Ureter (tissue), 1 donor: ENCODE results near the gene NBPF15. TPM values are rescaled to one million over a fixed set of nuclear protein-coding genes. Genes with fewer than 3 reads are reported as not detected.
"Not testable (repeated sequence)": the region's sequence is repeated elsewhere in the genome, so short reads cannot be mapped to it uniquely, and the experiment has no call there.

Experiments used
- DNase-seq: peaks from one replicate; pipeline ENCODE4 v3.0.0-alpha.2; 2020; ENCODE audit warnings: low spot score
- total RNA-seq: library from RNA; stranded (reverse); gene quantifications from one replicate; pipeline ENCODE4 v1.2.4, GENCODE V29; 2023
- donor health status: DM: yes; HTN: yes; CAD: no.

The NBPF15 gene, protein sequence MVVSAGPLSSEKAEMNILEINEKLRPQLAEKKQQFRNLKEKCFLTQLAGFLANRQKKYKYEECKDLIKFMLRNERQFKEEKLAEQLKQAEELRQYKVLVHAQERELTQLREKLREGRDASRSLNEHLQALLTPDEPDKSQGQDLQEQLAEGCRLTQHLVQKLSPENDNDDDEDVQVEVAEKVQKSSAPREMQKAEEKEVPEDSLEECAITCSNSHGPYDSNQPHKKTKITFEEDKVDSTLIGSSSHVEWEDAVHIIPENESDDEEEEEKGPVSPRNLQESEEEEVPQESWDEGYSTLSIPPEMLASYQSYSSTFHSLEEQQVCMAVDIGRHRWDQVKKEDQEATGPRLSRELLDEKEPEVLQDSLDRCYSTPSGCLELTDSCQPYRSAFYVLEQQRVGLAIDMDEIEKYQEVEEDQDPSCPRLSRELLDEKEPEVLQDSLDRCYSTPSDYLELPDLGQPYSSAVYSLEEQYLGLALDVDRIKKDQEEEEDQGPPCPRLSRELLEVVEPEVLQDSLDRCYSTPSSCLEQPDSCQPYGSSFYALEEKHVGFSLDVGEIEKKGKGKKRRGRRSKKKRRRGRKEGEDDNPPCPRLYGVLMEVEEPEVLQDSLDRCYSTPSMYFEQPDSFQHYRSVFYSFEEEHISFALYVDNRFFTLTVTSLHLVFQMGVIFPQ
- total RNA-seq: 42.4 TPM

DNA sequence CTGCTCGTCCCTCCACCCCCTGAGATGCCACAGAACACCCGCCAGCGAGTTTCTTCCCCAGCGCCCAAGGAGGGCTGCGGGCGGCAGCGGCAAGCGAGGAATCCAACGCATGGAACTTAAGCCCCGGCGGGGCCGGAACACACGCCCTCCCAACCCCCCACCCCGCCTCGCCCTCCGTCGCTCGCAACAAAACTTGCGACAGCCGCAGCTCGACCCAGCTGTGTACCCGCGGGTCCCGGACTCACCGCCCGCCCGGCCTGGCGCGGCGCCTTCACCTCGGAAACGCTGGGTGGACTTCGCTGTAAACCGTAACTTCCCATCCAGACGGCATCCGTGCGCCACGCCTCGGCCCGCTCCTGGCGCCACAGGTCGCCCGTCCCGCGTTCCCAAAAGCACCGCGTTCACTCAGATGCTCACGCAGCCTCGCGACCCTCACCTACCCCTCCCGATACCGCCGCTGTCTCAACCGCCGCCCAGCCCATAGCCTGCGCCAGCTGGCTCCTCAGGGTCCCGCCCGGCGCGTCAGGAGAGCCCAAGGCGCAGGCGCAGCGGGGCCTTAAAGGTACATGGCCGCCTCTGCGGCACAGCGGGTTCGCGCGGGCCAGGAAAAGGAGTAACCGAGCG is at the start of gene NBPF15:
NBPF15 (minus strand) TSS at position 534 of the 624 bp plus-strand sequence. CDS start 21,666 bp downstream, outside the sequence.
- peak; percentile 67 for DNase-seq

GRCh38 chr1:144496429-144496828 is 35.0 kb upstream of the NBPF15 start:
- not testable (repeated sequence) for DNase-seq

GRCh38 chr1:144494130-144494529 is 32.7 kb upstream of the NBPF15 start:
- DNase-seq: not testable (repeated sequence)

GRCh38 chr1:144490394-144490793 is 28.9 kb upstream of the NBPF15 start:
- not testable (repeated sequence) for DNase-seq

DNA sequence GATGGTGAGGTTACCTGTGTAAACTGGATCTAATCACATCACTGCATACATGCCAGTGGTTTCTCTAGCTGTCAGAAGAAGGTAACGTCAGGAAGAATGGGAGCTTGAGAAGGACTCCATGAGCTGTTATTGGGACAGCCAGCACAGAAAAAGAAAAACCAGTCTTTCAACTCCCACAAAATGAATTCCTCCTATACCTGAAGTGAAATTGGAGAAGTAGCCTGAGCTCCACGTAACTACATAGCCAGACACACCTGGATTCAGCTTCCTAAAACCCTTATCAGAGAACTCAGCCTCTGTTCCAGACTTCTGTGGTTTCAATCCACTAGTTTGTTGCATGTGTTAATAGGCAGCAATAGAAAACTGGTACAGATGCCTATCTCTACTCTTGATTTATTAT is 25.5 kb upstream of the NBPF15 start:
- not testable (repeated sequence) for DNase-seq

DNA sequence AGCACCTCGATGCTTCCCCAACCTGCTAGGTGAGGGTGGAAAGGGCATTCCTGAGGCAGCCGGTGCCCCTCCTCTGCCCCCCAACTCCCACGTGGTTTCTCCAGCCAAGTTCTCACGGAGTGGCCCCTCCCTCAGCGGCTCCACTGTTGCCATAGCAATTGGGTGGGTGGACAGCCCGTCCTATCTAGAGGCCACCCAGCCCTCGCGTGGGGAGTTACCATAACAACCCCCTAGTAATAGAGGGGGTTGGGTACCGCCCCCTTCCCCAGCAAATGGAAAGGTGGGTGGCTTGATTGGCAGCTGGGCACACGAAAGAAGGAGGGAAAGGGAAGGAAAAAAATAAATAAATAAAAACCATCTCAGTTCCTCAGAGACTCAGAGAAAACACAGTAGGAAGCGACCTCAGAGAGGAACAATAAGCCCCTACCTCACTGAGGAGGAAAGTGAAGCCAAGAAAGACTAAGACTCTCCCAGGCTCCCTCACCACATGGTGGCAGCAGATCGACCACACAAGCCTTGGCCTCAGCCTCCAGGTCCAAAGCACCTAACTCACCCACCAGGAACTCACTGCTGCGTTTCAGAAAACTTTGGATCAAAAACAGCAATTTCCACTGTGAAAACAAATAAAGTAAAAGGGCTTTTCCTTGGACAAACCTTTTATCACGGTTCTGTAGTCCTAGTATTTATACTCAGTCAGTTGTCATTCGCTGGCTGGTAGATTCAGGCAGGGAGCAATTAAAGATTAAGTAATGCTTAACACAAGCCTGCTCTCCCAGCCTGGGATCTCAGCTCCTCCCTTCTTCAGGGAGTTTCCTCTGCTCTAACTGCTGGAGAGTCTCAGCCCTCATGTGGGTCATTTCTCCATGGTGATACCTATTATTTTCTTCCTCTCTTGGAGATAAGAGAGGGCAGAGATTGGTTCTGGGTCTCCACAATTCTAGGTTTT is 23.9 kb upstream of the NBPF15 start:
- DNase-seq: not testable (repeated sequence)

DNA sequence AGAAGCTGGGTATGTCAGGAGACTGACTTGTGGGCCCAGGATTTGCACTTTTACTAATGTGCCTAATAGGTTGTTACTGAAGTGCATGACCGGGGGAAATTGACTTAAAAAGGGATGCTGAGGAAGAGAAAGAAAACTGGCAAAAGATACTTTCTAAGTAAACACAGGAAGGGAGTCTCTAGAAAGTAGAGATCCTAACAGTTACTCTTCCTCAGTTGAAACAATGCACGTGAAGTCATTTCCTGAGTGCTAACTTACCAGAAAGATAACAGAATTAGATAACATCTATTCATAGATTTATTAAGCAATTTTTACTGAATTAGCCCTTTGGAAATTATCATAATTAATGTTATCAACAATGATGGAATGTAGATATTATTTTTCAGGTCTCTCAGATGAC is 12.4 kb upstream of the NBPF15 start:
- not testable (repeated sequence) for DNase-seq

DNA sequence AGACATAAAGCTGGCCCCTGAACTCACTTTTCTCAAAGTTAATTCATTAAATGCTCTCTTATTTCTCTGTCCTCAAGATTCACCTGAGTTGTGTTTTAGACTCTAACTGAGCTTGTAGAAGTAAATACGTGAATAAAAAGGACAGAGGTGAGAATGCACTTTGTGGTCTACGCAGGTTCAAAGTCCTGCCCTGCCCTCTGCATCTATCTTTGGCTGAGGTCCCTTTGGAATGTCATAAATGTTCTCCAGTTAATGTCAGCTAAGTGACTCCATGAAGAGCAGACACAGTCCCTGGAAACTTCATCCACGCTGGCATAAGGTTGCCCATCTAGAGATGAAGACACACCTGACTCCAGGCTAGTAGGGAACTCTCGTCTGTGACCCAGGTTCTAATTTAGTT is 10.0 kb upstream of the NBPF15 start:
- not testable (repeated sequence) for DNase-seq

DNA sequence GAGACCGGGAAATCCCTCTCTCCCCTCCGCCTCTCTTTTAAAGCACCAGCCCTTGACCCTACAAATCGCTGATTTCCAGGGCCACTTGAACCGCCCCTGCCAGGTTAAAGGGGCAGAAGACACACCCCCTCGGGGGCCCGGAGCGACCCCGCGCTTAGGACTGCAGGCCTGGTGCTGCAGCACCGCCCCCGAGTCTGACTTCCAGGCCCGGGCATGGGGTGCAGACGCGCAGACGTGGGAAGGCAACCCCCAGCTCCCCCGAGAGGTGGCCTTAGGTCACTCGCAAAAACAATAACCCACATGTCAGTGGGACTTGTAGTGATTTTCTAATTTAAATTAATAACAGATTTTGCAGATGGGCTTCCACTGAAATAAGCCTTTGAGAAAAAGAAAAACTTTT is 309 bp upstream of the NBPF15 start:
- not testable (repeated sequence) for DNase-seq

GRCh38 chr1:144460686-144461085 is 783 bp downstream of the NBPF15 start:
- not testable (repeated sequence) for DNase-seq

DNA sequence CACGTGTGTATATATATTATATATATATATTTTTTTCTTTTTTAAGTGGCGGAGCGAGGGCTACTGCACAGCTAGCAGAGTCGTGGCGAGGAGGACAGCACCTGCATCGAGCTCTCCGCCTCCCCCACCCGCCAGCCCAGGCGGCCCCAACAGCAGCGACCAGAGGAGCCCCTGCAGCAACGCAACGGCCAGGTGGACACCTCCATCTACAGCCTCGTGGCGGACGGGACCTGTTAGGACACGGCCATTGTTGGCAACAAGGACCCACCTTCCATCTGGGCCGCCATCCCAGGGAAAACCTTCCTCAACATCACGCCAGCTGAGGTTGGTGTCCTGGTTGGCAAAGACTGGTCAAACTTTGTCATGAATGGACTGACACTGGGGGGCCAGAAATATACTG is 19.1 kb downstream of the NBPF15 start:
- DNase-seq: not testable (repeated sequence)

DNA sequence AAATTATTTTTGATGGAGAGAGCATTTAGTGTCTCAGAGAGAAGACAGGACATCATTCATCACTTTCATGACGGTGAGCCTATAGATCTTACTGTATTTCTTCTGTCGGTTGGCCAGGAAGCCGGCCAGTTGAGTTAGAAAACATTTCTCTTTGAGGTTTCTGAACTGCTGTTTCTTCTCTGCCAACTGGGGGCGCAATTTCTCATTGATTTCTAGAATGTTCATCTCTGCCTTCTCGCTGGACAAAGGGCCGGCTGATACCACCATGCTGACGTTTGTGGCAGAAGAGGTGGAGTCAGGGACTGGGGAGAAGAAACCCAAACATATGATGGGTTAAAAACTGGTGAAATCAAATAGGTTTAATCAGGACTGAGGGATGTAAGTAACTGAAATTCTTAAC is 21.7 kb downstream of the NBPF15 start:
- DNase-seq: not testable (repeated sequence)

- DNase-seq: peak; percentile 60
These were observed 42.4 kb downstream of the NBPF15 start for GRCh38 chr1:144418891-144419694.

DNA sequence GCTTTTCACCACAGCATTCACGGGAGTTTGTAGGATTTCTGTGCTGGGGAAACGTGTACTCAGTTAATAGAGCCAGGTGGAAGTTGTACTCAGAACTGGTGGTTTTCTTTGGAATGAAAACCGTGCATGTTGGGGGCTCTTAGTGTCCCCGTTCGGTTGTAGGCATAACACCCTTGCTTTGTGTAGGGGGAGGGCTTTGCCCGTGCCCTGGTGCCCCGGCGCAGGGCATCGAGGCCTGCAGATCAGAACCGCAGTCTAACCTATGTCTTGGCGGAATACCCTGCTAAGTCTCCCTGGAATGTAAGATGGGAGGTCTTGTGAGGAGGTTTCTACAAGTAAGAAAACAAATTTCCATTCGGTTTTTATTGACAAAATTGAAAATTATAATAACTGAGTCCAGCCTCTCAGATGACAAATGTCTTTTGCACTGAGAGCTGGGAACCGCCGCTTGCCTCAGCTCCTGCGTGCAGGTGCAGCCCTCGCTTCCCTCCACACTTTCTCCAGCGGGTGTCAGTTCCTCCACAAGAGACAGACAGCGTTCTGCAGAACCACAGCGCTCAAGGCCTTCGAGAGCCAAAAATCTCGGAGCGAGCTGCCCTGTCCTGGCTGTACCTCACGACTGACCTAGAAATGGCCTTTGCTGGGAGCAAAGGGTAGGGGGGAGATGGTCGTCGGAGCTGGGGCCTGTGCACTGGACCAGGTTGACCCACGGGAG is 47.9 kb downstream of the NBPF15 start:
- DNase-seq: not testable (repeated sequence)

DNA sequence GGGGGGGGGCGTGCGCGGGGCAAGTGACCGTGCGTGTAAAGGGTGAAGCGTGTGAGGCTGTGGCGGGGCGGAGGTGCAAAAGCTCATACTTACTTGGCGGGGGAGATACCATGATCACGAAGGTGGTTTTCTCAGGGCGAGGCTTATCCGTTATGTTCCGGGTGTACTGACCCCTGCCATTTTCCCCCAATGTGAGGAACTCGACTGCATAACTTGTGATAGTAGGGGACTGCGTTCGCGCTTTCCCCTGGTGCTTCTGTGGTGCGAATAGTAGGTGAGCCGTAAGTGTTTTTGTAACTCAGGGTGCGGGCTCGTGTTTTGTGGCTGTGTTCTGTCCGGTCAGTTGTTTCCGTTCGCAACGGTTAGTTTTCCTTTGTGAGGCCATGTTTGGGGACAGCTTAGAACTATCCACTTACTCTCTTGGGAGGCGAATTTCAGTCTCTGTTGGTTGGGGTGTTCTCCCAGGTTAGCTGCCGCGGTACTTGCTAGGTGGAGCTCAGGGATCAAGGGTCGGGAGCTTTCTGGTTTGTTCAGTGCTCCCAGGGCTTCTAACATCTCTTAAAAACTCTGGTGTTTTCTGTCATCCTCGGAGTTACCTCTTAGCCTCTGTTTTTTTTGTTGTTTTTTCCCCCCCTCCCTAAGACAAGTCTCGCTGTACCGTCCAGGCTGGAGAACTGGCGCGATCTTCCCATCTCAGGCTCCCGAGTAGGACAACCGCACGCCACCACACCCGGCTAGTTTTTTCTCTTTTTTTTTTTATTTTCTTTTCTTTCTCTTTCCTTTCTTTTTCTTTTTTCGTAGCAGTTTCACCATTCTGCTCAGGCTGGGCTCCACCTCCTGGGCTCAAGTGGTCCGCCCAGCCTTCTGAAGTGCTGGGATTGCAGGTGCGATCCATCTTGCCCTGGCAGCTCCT is 48.7 kb downstream of the NBPF15 start:
- peak; percentile 91 for DNase-seq

- DNase-seq: peak; percentile 87
These were observed 49.4 kb downstream of the NBPF15 start for GRCh38 chr1:144412068-144412471.

DNA sequence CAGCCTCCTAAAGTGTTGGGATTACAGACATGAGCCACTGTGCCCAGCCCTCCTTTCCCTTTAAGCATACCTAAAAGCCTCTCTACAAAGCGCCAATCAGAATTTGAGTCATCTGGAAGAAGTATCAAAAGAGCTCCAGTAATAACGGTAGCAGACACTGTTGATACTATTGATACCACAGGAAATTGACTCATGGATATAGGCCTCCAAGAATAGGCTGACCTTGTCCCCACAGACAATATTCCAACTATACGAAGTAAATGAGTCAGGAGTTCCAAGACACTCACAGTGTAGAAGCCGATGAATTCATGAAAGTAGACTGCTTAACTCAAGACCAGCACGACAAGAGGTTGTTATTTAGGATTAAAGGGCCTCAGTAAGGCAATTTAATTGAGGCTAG is 58.7 kb downstream of the NBPF15 start:
- DNase-seq: not testable (repeated sequence)

DNA sequence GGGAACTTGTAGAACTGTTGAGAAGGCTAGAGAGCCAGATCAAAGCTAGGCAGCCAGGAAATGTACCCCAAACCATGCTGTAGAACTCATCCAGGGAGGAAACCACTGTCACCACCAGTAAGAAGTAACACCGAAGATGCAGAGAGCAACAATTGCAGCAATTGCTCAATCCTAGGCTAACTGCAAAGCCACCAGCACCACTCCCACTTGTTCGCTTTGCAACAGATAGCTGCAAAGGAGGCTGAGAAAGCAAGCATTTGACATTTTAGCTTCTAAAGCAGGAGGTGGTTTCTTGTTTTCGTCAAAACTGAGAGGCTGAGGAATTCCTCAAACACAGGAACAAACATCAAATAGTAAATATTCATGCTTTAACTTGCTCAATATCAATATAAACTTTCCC is 89.8 kb downstream of the NBPF15 start:
- DNase-seq: not testable (repeated sequence)
